Esophagus (tissue), 2 donors: ENCODE results near the gene ALOX12B. TPM values are rescaled to one million over a fixed set of nuclear protein-coding genes. Genes with fewer than 3 reads are reported as not detected.

ENCODE experiments used
- H3K27ac ChIP-seq, 2 donors: one replicate each; pipeline ENCODE4 v1.5.1; 2013; ENCODE audit warnings: low read depth in 2 of 2, mild to moderate bottlenecking in 2 of 2, inconsistent platforms in 1 of 2, low read length in 1 of 2, moderate library complexity in 1 of 2
- H3K27me3 ChIP-seq, 2 donors: one replicate each; pipeline ENCODE4 v1.6.1; 2013; ENCODE audit warnings: low read length in 2 of 2, control low read depth in 1 of 2, mild to moderate bottlenecking in 1 of 2; ENCODE audit not compliant: insufficient read depth in 2 of 2, control insufficient read depth in 1 of 2
- H3K36me3 ChIP-seq, 2 donors: one replicate each; pipeline ENCODE4 v1.6.1; 2013; ENCODE audit warnings: low read length in 1 of 2; ENCODE audit not compliant: control insufficient read depth in 2 of 2, insufficient read depth in 2 of 2
- H3K4me1 ChIP-seq, 2 donors: one replicate each; pipeline ENCODE4 v1.6.1; 2013; ENCODE audit warnings: low read length in 1 of 2; ENCODE audit not compliant: control insufficient read depth in 2 of 2, insufficient read depth in 2 of 2
- H3K4me3 ChIP-seq, 2 donors: one replicate each; pipeline ENCODE4 v1.5.1; 2013; ENCODE audit warnings: low read length in 2 of 2, mild to moderate bottlenecking in 2 of 2, low read depth in 1 of 2, moderate library complexity in 1 of 2
- H3K9me3 ChIP-seq, 2 donors: one replicate each; pipeline ENCODE4 v1.6.1; 2013; ENCODE audit warnings: mild to moderate bottlenecking in 2 of 2, low read depth in 1 of 2, low read length in 1 of 2, moderate library complexity in 1 of 2; ENCODE audit not compliant: control insufficient read depth in 2 of 2, insufficient read depth in 1 of 2
- WGBS, 2 donors: extraction: QIAGEN DNeasy Blood & Tissue Kit; methylation state at CpG; one replicate each; pipeline ENCODE4 v1.1.7; 2013; 5-methylcytosine and 5-hydroxymethylcytosine counted together
- polyA plus RNA-seq, 2 donors: library from polyadenylated mRNA; stranded (reverse); fragments of 200-250 nt; gene quantifications; one replicate each; pipeline ENCODE4 v1.2.3, GENCODE V29; 2013
- donor health status: healthy with polysubstance abuse.
- donor health status: Bipolar disorder and iron deficiency.

ALOX12B gene
- polyA plus RNA-seq, 2 donors, result 2.4 to 5.2 TPM

- Histone ChIP-seq H3K27ac (no peak overlapping the region), H3K27me3 (no peaks in the 10 kb centered on the region), H3K36me3 (peaks cover 0 to 2% of the 10 kb centered on the region in 2 donors), H3K9me3 (no peaks in the 10 kb centered on the region), H3K4me3 (no peak overlapping the region), H3K4me1 (peaks cover 0 to 2% of the 10 kb centered on the region in 2 donors)
- WGBS, 2 donors, result 84 to 90% methylated on average over 8 of the region's 8 CpGs
Observed at GRCh38 chr17:8048736-8049135, 38.8 kb downstream of the ALOX12B start.

GRCh38 chr17:8048236-8048635 lies 39.3 kb downstream of the ALOX12B start:
- peaks cover 0 to 2% of the 10 kb centered on the region in 2 donors for H3K4me1 ChIP-seq
- no peaks in the 10 kb centered on the region for H3K27me3 ChIP-seq
- WGBS, 2 donors, result 91 to 93% methylated on average over 12 of the region's 12 CpGs
- no peak overlapping the region for H3K27ac ChIP-seq
- peaks cover 0 to 5% of the 10 kb centered on the region in 2 donors for H3K36me3 ChIP-seq
- no peaks in the 10 kb centered on the region for H3K9me3 ChIP-seq
- H3K4me3 ChIP-seq, result no peak overlapping the region

- no peak overlapping the region for H3K4me3 ChIP-seq
- peaks cover 0 to 6% of the 10 kb centered on the region in 2 donors for H3K36me3 ChIP-seq
- H3K27me3 ChIP-seq, result no peaks in the 10 kb centered on the region
- peaks cover 0 to 2% of the 10 kb centered on the region in 2 donors for H3K4me1 ChIP-seq
- 91% methylated on average over 4 of the region's 4 CpGs for WGBS, 2 donors
- H3K9me3 ChIP-seq, result no peaks in the 10 kb centered on the region
- H3K27ac ChIP-seq, result no peak overlapping the region
Observed at GRCh38 chr17:8047769-8048110, 39.8 kb downstream of the ALOX12B start.

- Histone ChIP-seq H3K4me1 (peaks cover 0 to 2% of the 10 kb centered on the region in 2 donors), H3K27me3 (no peaks in the 10 kb centered on the region), H3K36me3 (peaks cover 0 to 6% of the 10 kb centered on the region in 2 donors), H3K9me3 (no peaks in the 10 kb centered on the region), H3K27ac (no peak overlapping the region), H3K4me3 (no peak overlapping the region)
- WGBS, 2 donors, result 85 to 86% methylated on average over 20 to 24 of the region's 24 CpGs
Observed at GRCh38 chr17:8046929-8047768, 40.4 kb downstream of the ALOX12B start.

GRCh38 chr17:8046306-8046928 lies 41.1 kb downstream of the ALOX12B start:
- Histone ChIP-seq H3K4me3 (no peak overlapping the region), H3K27me3 (no peaks in the 10 kb centered on the region), H3K9me3 (no peaks in the 10 kb centered on the region), H3K36me3 (peaks cover 0 to 6% of the 10 kb centered on the region in 2 donors), H3K27ac (no peak overlapping the region), H3K4me1 (peaks cover 0 to 2% of the 10 kb centered on the region in 2 donors)
- 82 to 83% methylated on average over 11 of the region's 11 CpGs for WGBS, 2 donors

- H3K27me3 ChIP-seq, result no peaks in the 10 kb centered on the region
- peaks cover 0 to 6% of the 10 kb centered on the region in 2 donors for H3K36me3 ChIP-seq
- H3K4me3 ChIP-seq, result no peak overlapping the region
- 84 to 85% methylated on average over 24 of the region's 24 CpGs for WGBS, 2 donors
- no peaks in the 10 kb centered on the region for H3K9me3 ChIP-seq
- H3K27ac ChIP-seq, result no peak overlapping the region
- H3K4me1 ChIP-seq, result peaks cover 2% of the 10 kb centered on the region in 2 donors
Observed at GRCh38 chr17:8044819-8045810, 42.4 kb downstream of the ALOX12B start.

GRCh38 chr17:8041979-8042378 lies 45.5 kb downstream of the ALOX12B start:
- H3K27ac ChIP-seq, result no peak overlapping the region
- no peak overlapping the region for H3K4me3 ChIP-seq
- H3K27me3 ChIP-seq, result no peaks in the 10 kb centered on the region
- H3K9me3 ChIP-seq, result no peaks in the 10 kb centered on the region
- peaks cover 2 to 7% of the 10 kb centered on the region in 2 donors for H3K4me1 ChIP-seq
- peaks cover 0 to 5% of the 10 kb centered on the region in 2 donors for H3K36me3 ChIP-seq

- no peaks in the 10 kb centered on the region for H3K27me3 ChIP-seq
- no peak overlapping the region for H3K4me3 ChIP-seq
- H3K36me3 ChIP-seq, result peaks cover 0 to 5% of the 10 kb centered on the region in 2 donors
- H3K27ac ChIP-seq, result peak overlapping the region; percentile 53 to 73
- H3K4me1 ChIP-seq, result peaks cover 0 to 7% of the 10 kb centered on the region in 2 donors
- WGBS, 2 donors, result 67 to 68% methylated on average over 8 of the region's 8 CpGs
- no peaks in the 10 kb centered on the region for H3K9me3 ChIP-seq
Observed at GRCh38 chr17:8041249-8041928, 46.1 kb downstream of the ALOX12B start.
